Measurements from ENCODE around the gene HCAR2.
"Not testable (repeated sequence)": the region's sequence is repeated elsewhere in the genome, so short reads cannot be mapped to it uniquely, and the experiment has no call there.

DNA sequence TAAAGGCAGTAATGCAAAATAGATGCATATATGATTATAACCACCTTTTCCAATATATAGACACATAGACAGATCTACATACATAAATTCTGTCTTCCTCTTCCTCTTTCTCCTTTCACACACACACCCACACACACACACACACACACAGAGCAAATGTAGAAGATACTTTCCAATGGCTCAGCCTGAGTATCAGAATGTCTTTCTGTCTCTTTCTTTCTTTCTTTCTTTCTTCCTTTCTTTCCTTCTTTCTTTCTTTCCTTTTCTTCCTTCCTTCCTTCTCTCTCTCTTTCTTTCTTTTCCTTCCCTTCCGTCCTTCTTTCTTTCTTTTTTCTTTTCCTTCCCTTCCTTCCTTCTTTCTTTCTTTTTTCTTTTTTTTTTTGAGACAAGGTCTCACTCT is 8.1 kb upstream of the HCAR2 start:
- TF ChIP-seq CTCF (IDR thresholded peaks at IDR 0.05; ENCODE audit: low read length); EZH2 (IDR thresholded peaks at IDR 0.05; ENCODE audit: borderline replicate concordance, low read length): not testable (repeated sequence)
